GM12892 (cell line): ENCODE results near the gene CELF2.

ENCODE experiments used
- POLR2A ChIP-seq: IDR thresholded peaks from 2 replicates; pipeline ENCODE4 v1.6.1; 2011; ENCODE audit warnings: low read depth, low read length, control low read depth
- POLR2AphosphoS5 ChIP-seq: IDR thresholded peaks from 2 replicates; pipeline ENCODE4 v1.6.1; 2011; ENCODE audit warnings: low read depth, low read length, control low read depth
- TAF1 ChIP-seq: IDR thresholded peaks from 2 replicates; pipeline ENCODE4 v1.6.1; 2011; ENCODE audit warnings: low read depth, mild to moderate bottlenecking, control low read depth, low read length, borderline replicate concordance

DNA sequence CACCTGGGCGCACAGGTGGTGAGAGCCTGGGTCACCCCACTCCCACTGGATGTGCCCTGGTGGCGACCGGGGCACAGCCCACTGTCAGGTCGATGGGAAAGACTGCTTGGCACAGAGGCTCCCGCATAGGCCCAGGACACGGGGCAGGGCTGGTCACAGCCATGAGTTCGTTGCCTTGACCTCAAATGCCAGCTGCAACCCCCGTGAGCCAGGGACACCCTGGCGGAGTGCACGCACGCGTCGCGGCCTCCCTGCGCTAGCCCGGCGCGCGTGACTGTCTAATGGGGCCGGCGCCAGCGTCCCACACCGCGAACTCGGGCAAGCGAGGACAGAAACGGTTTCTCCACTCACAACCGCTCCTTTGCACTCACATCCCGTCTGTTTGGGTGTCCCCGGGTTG is 326.4 kb downstream of the CELF2 start:
- no peak for TF ChIP-seq POLR2AphosphoS5
- TF ChIP-seq POLR2A = no peak
- TF ChIP-seq TAF1 = no peak
